AG04450 (cell line): ENCODE measurements around the gene PDGFA. TPM values are rescaled to one million over a fixed set of nuclear protein-coding genes. Genes with fewer than 3 reads are reported as not detected.

Experiments used
- CTCF ChIA-PET: fragments of 300-600, 350-600 bp; formaldehyde crosslinking; extraction: SDS; loops from one replicate; lab custom pipeline; 2022; ENCODE audit warnings: antibody characterized with exemption, inconsistent platforms; lab: Charles Lee
- POLR2A ChIA-PET: fragments of 350-600 bp; formaldehyde crosslinking; extraction: SDS; loops from one replicate; lab custom pipeline; 2021; ENCODE audit warnings: antibody characterized with exemption, inconsistent platforms; lab: Yijun Ruan, JAX
- DNase-seq: peaks from one replicate; pipeline ENCODE4 v3.0.0-alpha.2; 2011; ENCODE audit warnings: low read depth, low spot score
- H3K27ac ChIP-seq: one replicate; pipeline ENCODE4 v1.5.1; 2012; ENCODE audit warnings: low read depth, low read length, control low read depth
- H3K27me3 ChIP-seq: one replicate; pipeline ENCODE4 v1.6.0; 2012; ENCODE audit warnings: low read length; ENCODE audit not compliant: control insufficient read depth, insufficient read depth
- H3K4me3 ChIP-seq: 2 replicates; pipeline ENCODE4 v1.5.1; 2011; ENCODE audit warnings: mild to moderate bottlenecking, low read depth, low read length, control low read depth
- H3K9me3 ChIP-seq: 2 replicates; pipeline ENCODE4 v1.5.1; 2012; ENCODE audit warnings: low read length; ENCODE audit not compliant: control insufficient read depth, insufficient read depth
- polyA plus RNA-seq: library from polyadenylated mRNA; depleted of rRNA; stranded (reverse); fragments of >200 nt; gene quantifications from 2 replicates; pipeline ENCODE4 v1.2.3, GENCODE V29; 2011
- TF ChIP-seq, protein P1 (sequence below): IDR thresholded peaks from 2 replicates; pipeline ENCODE4 v1.5.1; 2011; ENCODE audit warnings: low read depth, low read length, control low read depth, inconsistent platforms

The PDGFA gene
- polyA plus RNA-seq, 1 experiment, result 2.0 TPM

- Histone ChIP-seq H3K9me3 (no peaks in the 10 kb centered on the region; the same call in 1 of the 2 replicates), H3K27me3 (peaks cover 35% of the 10 kb centered on the region), H3K27ac (no peak overlapping the region), H3K4me3 (peak overlapping the region; percentile 61)
- ChIA-PET CTCF (no interaction called here), POLR2A (interaction anchor here (0.7 kb wide), 1 partner anchor 57 kb away, joined by 4 read pairs; no protein-coding TSS in a partner anchor)
- TF ChIP-seq, protein P1, sequence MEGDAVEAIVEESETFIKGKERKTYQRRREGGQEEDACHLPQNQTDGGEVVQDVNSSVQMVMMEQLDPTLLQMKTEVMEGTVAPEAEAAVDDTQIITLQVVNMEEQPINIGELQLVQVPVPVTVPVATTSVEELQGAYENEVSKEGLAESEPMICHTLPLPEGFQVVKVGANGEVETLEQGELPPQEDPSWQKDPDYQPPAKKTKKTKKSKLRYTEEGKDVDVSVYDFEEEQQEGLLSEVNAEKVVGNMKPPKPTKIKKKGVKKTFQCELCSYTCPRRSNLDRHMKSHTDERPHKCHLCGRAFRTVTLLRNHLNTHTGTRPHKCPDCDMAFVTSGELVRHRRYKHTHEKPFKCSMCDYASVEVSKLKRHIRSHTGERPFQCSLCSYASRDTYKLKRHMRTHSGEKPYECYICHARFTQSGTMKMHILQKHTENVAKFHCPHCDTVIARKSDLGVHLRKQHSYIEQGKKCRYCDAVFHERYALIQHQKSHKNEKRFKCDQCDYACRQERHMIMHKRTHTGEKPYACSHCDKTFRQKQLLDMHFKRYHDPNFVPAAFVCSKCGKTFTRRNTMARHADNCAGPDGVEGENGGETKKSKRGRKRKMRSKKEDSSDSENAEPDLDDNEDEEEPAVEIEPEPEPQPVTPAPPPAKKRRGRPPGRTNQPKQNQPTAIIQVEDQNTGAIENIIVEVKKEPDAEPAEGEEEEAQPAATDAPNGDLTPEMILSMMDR, result no peak
- DNase-seq, result no peak
Measured at GRCh38 chr7:518630-519483, 789 bp downstream of the PDGFA start.

- H3K27ac ChIP-seq, result no peak overlapping the region
- peaks cover 27% of the 10 kb centered on the region for H3K27me3 ChIP-seq
- DNase-seq, result no peak
- CTCF ChIA-PET, result no interaction called here
- H3K9me3 ChIP-seq, result no peaks in the 10 kb centered on the region; the same call in 1 of the 2 replicates
- POLR2A ChIA-PET, result interaction anchor here (0.7 kb wide), 1 partner anchor 57 kb away, joined by 4 read pairs; no protein-coding TSS in a partner anchor
- H3K4me3 ChIP-seq, result peak overlapping the region; percentile 61
- TF ChIP-seq, protein P1, result no peak
Measured at GRCh38 chr7:517774-518629, 1.6 kb downstream of the PDGFA start.

DNA sequence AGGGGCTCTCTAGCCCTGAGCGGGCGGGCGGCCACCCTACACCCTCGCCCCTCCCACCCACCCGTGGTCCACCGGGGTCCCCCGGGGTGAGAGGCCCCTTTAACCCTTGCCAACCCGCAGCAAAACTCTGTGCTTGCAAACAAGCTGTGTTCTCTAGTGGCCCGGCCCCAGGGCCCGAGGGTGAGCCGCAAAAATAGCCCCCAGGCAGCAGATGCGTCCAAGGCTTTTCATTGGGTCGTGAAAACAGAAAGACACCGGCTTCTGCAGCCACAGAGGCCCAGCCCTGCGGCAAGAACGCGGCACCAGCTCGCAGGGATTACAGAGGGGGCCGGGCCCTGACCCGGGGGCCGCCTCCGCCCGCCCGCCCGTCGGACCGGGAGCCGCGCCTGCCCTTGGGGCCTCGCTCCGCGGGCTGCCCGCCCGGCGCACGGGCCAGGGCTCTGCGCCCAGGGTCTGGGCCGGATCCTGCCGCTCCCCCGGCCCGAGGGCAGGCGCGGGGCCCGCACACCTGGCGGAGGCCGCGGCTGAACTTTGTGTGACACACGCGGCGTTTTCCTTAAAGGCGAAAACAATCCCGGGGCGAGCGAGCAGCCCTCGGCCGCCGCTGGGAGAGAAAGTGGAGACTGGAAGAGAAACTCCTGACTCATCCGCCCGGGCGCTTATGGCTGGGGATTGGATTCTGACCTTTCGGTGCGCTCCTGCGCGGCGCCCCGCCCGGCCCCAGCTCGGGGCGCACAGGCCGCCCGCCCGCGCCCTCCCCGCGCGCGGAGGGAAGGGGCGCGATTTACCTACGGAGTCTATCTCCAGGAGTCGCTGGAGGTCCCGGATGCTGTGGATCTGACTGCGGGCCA, 2.8 kb downstream of the PDGFA start:
- H3K9me3 ChIP-seq, result no peaks in the 10 kb centered on the region; the same call in 1 of the 2 replicates
- TF ChIP-seq, protein P1, result no peak
- no peak for DNase-seq
- H3K27ac ChIP-seq, result no peak overlapping the region
- ChIA-PET CTCF (no interaction called here), POLR2A (no interaction called here)
- H3K4me3 ChIP-seq, result peak overlapping the region; percentile 45
- peaks cover 16% of the 10 kb centered on the region for H3K27me3 ChIP-seq

GRCh38 chr7:516216-516605, 3.4 kb downstream of the PDGFA start:
- no peak overlapping the region for H3K27ac ChIP-seq
- ChIA-PET POLR2A (interaction anchor here (0.7 kb wide), 1 partner anchor 365 kb away, joined by 6 read pairs; no protein-coding TSS in a partner anchor), CTCF (no interaction called here)
- peaks cover 10% of the 10 kb centered on the region for H3K27me3 ChIP-seq
- no peaks in the 10 kb centered on the region; the same call in 1 of the 2 replicates for H3K9me3 ChIP-seq
- H3K4me3 ChIP-seq, result no peak overlapping the region
- DNase-seq, result no peak
- TF ChIP-seq, protein P1, result no peak
